IMR-90 (cell line): Measurements from ENCODE around the gene PRCD.

Experiments used
- CTCF ChIP-seq: conservative IDR thresholded peaks from 2 replicates; pipeline ENCODE4 v1.5.1; 2012; ENCODE audit warnings: mild to moderate bottlenecking, low read depth, low read length, improper control_type of control experiment
- FOS ChIP-seq: fragments of 150-350 bp; IDR thresholded peaks from 2 replicates; pipeline ENCODE4 v1.6.1; 2016; ENCODE audit warnings: low read depth, low read length
- POLR2A ChIP-seq: IDR thresholded peaks from 2 replicates; pipeline ENCODE4 v1.6.1; 2012; ENCODE audit warnings: mild to moderate bottlenecking, low read depth, low read length

DNA sequence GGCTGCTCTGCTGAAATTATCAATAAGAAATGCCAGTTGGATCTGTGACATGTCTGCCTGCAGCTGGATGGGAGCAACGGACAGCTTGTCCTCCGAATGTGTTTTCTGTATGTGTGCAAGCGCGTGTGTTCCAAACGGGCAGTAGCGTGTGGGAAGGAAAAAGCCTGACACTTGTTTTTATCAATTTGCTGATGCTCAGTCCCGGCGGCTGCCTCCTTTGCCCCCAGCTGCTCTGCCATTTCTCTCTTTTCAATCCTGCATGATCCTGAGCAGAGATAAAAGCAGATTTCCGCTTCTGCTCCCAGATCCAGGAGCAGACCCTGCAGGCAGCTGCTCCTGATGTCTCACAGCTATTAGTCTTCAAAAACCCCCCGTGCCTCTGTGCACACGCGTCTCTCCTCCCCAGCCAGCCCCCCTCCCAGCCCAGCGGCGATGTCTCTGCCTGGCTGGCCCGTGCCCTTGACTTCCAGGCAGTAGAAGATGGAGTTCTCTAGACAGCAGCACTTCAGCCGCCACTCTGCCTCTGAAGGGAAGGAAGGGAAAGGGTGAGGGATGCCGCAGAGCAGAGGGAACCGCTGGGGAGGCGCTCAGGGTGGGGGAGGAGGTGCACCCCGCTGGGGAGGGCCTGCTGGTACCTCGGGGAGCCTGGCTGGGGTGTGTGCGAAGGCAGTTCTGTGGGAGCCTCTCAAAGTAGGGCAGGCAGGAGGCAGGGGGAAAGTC lies 4.1 kb downstream of the PRCD start:
- TF ChIP-seq CTCF (no peak), FOS (no peak), POLR2A (no peak)
